ENCODE measurements around the gene KCNQ5.

KCNQ5 gene

GRCh38 chr6:72966628-72967280, 344.9 kb downstream of the KCNQ5 start:
- Histone ChIP-seq H2AFZ (ENCODE audit: low read length) (no peak overlapping the region), H3K9me3 (replicated peaks in 1 of 2; ENCODE audit: control insufficient read depth in 2 of 2, insufficient read depth in 1 of 2, low read depth in 1 of 2, low read length in 2 of 2) (no peaks in the 10 kb centered on the region), H3K36me3 (replicated peaks in 1 of 2; ENCODE audit: control insufficient read depth in 2 of 2, insufficient read depth in 2 of 2, low read length in 2 of 2) (no peaks in the 10 kb centered on the region), H2BK12ac (ENCODE audit: low read length) (no peak overlapping the region), H4K91ac (ENCODE audit: low read depth, low read length, poor library complexity) (no peak overlapping the region), H3K79me1 (ENCODE audit: low read depth, low read length) (no peaks in the 10 kb centered on the region), H2AK5ac (ENCODE audit: low read depth, low read length) (no peak overlapping the region), H3K9ac (ENCODE audit: low read depth, low read length, poor library complexity) (no peak overlapping the region), H3K4me1 (ENCODE audit: control insufficient read depth in 2 of 2, insufficient read depth in 1 of 2, low read depth in 1 of 2, low read length in 2 of 2) (no peaks in the 10 kb centered on the region), H3K4me2 (ENCODE audit: insufficient read depth, low read length, poor library complexity, severe bottlenecking) (no peak overlapping the region), H3K27ac (replicated peaks; ENCODE audit: low read length) (no peak overlapping the region), H2BK15ac (ENCODE audit: low read length) (no peak overlapping the region), H4K8ac (ENCODE audit: low read depth, low read length) (no peak overlapping the region), H3K4me3 (ENCODE audit: low read length in 2 of 2) (no peak overlapping the region), H2BK120ac (ENCODE audit: low read depth, low read length) (no peak overlapping the region), H3K14ac (ENCODE audit: low read length) (no peak overlapping the region), H3K4ac (ENCODE audit: low read length) (no peak overlapping the region), H3K27me3 (ENCODE audit: control insufficient read depth in 3 of 3, insufficient read depth in 3 of 3, low read depth in 1 of 3, low read length in 3 of 3) (no peaks in the 10 kb centered on the region), H3K23ac (ENCODE audit: low read depth, low read length, poor library complexity) (no peak overlapping the region), H2BK5ac (ENCODE audit: low read length) (no peak overlapping the region), H3K18ac (ENCODE audit: low read length) (no peak overlapping the region)
- DNase-seq (ENCODE audit: low spot score): no peak
- no CpG with 5 or more reads among the region's 1 CpG for WGBS, 2 donors (ENCODE audit: extremely low coverage in 2 of 2, insufficient read length in 2 of 2, insufficient replicate concordance in 1 of 2)

- Histone ChIP-seq H4K91ac (ENCODE audit: low read depth, low read length, poor library complexity) (no peak overlapping the region), H2BK120ac (ENCODE audit: low read depth, low read length) (no peak overlapping the region), H4K8ac (ENCODE audit: low read depth, low read length) (no peak overlapping the region), H3K36me3 (replicated peaks in 1 of 2; ENCODE audit: control insufficient read depth in 2 of 2, insufficient read depth in 2 of 2, low read length in 2 of 2) (no peaks in the 10 kb centered on the region), H2AFZ (ENCODE audit: low read length) (no peak overlapping the region), H2BK12ac (ENCODE audit: low read length) (no peak overlapping the region), H3K9me3 (replicated peaks in 1 of 2; ENCODE audit: control insufficient read depth in 2 of 2, insufficient read depth in 1 of 2, low read depth in 1 of 2, low read length in 2 of 2) (no peaks in the 10 kb centered on the region), H3K18ac (ENCODE audit: low read length) (no peak overlapping the region), H2AK5ac (ENCODE audit: low read depth, low read length) (no peak overlapping the region), H3K4me2 (ENCODE audit: insufficient read depth, low read length, poor library complexity, severe bottlenecking) (no peak overlapping the region), H3K27ac (replicated peaks; ENCODE audit: low read length) (no peak overlapping the region), H2BK5ac (ENCODE audit: low read length) (no peak overlapping the region), H3K4me3 (ENCODE audit: low read length in 2 of 2) (no peak overlapping the region), H3K14ac (ENCODE audit: low read length) (no peak overlapping the region), H3K4me1 (ENCODE audit: control insufficient read depth in 2 of 2, insufficient read depth in 1 of 2, low read depth in 1 of 2, low read length in 2 of 2) (no peaks in the 10 kb centered on the region), H3K4ac (ENCODE audit: low read length) (no peak overlapping the region), H2BK15ac (ENCODE audit: low read length) (no peak overlapping the region), H3K27me3 (ENCODE audit: control insufficient read depth in 3 of 3, insufficient read depth in 3 of 3, low read depth in 1 of 3, low read length in 3 of 3) (no peaks in the 10 kb centered on the region), H3K79me1 (ENCODE audit: low read depth, low read length) (no peaks in the 10 kb centered on the region), H3K9ac (ENCODE audit: low read depth, low read length, poor library complexity) (no peak overlapping the region), H3K23ac (ENCODE audit: low read depth, low read length, poor library complexity) (no peak overlapping the region)
- DNase-seq (ENCODE audit: low spot score): no peak
- WGBS, 2 donors (ENCODE audit: extremely low coverage in 2 of 2, insufficient read length in 2 of 2, insufficient replicate concordance in 1 of 2): no CpG with 5 or more reads among the region's 1 CpG
Observed at GRCh38 chr6:72967329-72967728, 345.5 kb downstream of the KCNQ5 start.

GRCh38 chr6:72968704-72969103, 346.8 kb downstream of the KCNQ5 start:
- H2BK12ac ChIP-seq (ENCODE audit: low read length): no peak overlapping the region
- H2BK15ac ChIP-seq (ENCODE audit: low read length): no peak overlapping the region
- H3K27me3 ChIP-seq (ENCODE audit: control insufficient read depth in 3 of 3, insufficient read depth in 3 of 3, low read depth in 1 of 3, low read length in 3 of 3): no peaks in the 10 kb centered on the region
- no peaks in the 10 kb centered on the region for H3K9me3 ChIP-seq (replicated peaks in 1 of 2; ENCODE audit: control insufficient read depth in 2 of 2, insufficient read depth in 1 of 2, low read depth in 1 of 2, low read length in 2 of 2)
- no peak overlapping the region for H3K18ac ChIP-seq (ENCODE audit: low read length)
- no peak overlapping the region for H2BK120ac ChIP-seq (ENCODE audit: low read depth, low read length)
- H3K4me3 ChIP-seq (ENCODE audit: low read length in 2 of 2): no peak overlapping the region
- no peak overlapping the region for H3K27ac ChIP-seq (replicated peaks; ENCODE audit: low read length)
- no peak overlapping the region for H3K4me2 ChIP-seq (ENCODE audit: insufficient read depth, low read length, poor library complexity, severe bottlenecking)
- no peak overlapping the region for H2AK5ac ChIP-seq (ENCODE audit: low read depth, low read length)
- H2AFZ ChIP-seq (ENCODE audit: low read length): no peak overlapping the region
- no peak overlapping the region for H2BK5ac ChIP-seq (ENCODE audit: low read length)
- H3K9ac ChIP-seq (ENCODE audit: low read depth, low read length, poor library complexity): no peak overlapping the region
- no peaks in the 10 kb centered on the region for H3K36me3 ChIP-seq (replicated peaks in 1 of 2; ENCODE audit: control insufficient read depth in 2 of 2, insufficient read depth in 2 of 2, low read length in 2 of 2)
- no CpG with 5 or more reads among the region's 1 CpG for WGBS, 2 donors (ENCODE audit: extremely low coverage in 2 of 2, insufficient read length in 2 of 2, insufficient replicate concordance in 1 of 2)
- H3K14ac ChIP-seq (ENCODE audit: low read length): no peak overlapping the region
- no peak for DNase-seq (ENCODE audit: low spot score)
- H3K23ac ChIP-seq (ENCODE audit: low read depth, low read length, poor library complexity): no peak overlapping the region
- H4K8ac ChIP-seq (ENCODE audit: low read depth, low read length): no peak overlapping the region
- H4K91ac ChIP-seq (ENCODE audit: low read depth, low read length, poor library complexity): no peak overlapping the region
- no peaks in the 10 kb centered on the region for H3K4me1 ChIP-seq (ENCODE audit: control insufficient read depth in 2 of 2, insufficient read depth in 1 of 2, low read depth in 1 of 2, low read length in 2 of 2)
- no peaks in the 10 kb centered on the region for H3K79me1 ChIP-seq (ENCODE audit: low read depth, low read length)
- H3K4ac ChIP-seq (ENCODE audit: low read length): no peak overlapping the region

GRCh38 chr6:72969666-72970065, 347.8 kb downstream of the KCNQ5 start:
- no peak overlapping the region for H3K18ac ChIP-seq (ENCODE audit: low read length)
- H3K4ac ChIP-seq (ENCODE audit: low read length): no peak overlapping the region
- H3K79me1 ChIP-seq (ENCODE audit: low read depth, low read length): no peaks in the 10 kb centered on the region
- no peak for DNase-seq (ENCODE audit: low spot score)
- no peak overlapping the region for H3K4me3 ChIP-seq (ENCODE audit: low read length in 2 of 2)
- no peak overlapping the region for H4K8ac ChIP-seq (ENCODE audit: low read depth, low read length)
- no peak overlapping the region for H2BK5ac ChIP-seq (ENCODE audit: low read length)
- H3K4me1 ChIP-seq (ENCODE audit: control insufficient read depth in 2 of 2, insufficient read depth in 1 of 2, low read depth in 1 of 2, low read length in 2 of 2): no peaks in the 10 kb centered on the region
- no peak overlapping the region for H2AFZ ChIP-seq (ENCODE audit: low read length)
- H2AK5ac ChIP-seq (ENCODE audit: low read depth, low read length): no peak overlapping the region
- no peak overlapping the region for H3K23ac ChIP-seq (ENCODE audit: low read depth, low read length, poor library complexity)
- H4K91ac ChIP-seq (ENCODE audit: low read depth, low read length, poor library complexity): no peak overlapping the region
- no peak overlapping the region for H3K9ac ChIP-seq (ENCODE audit: low read depth, low read length, poor library complexity)
- WGBS, 2 donors (ENCODE audit: extremely low coverage in 2 of 2, insufficient read length in 2 of 2, insufficient replicate concordance in 1 of 2): no CpG with 5 or more reads among the region's 2 CpGs
- no peak overlapping the region for H2BK120ac ChIP-seq (ENCODE audit: low read depth, low read length)
- no peaks in the 10 kb centered on the region for H3K36me3 ChIP-seq (replicated peaks in 1 of 2; ENCODE audit: control insufficient read depth in 2 of 2, insufficient read depth in 2 of 2, low read length in 2 of 2)
- no peaks in the 10 kb centered on the region for H3K27me3 ChIP-seq (ENCODE audit: control insufficient read depth in 3 of 3, insufficient read depth in 3 of 3, low read depth in 1 of 3, low read length in 3 of 3)
- no peak overlapping the region for H3K14ac ChIP-seq (ENCODE audit: low read length)
- no peak overlapping the region for H3K27ac ChIP-seq (replicated peaks; ENCODE audit: low read length)
- no peak overlapping the region for H2BK15ac ChIP-seq (ENCODE audit: low read length)
- no peak overlapping the region for H2BK12ac ChIP-seq (ENCODE audit: low read length)
- H3K9me3 ChIP-seq (replicated peaks in 1 of 2; ENCODE audit: control insufficient read depth in 2 of 2, insufficient read depth in 1 of 2, low read depth in 1 of 2, low read length in 2 of 2): no peaks in the 10 kb centered on the region
- H3K4me2 ChIP-seq (ENCODE audit: insufficient read depth, low read length, poor library complexity, severe bottlenecking): no peak overlapping the region
